Neural cell (in vitro differentiated cells): ENCODE results near the gene SLC2A8.

Experiments
- EP300 ChIP-seq: fragments of 450-650 bp; conservative IDR thresholded peaks from 2 replicates; pipeline ENCODE4 v1.6.1; 2014; ENCODE audit warnings: antibody characterized with exemption, mild to moderate bottlenecking, moderate library complexity; ENCODE audit not compliant: poor library complexity, severe bottlenecking
- EZH2 ChIP-seq: fragments of 200-600, 300-800 bp; shearing (Covaris generic), sonication (generic); IDR thresholded peaks from 2 replicates; pipeline ENCODE4 v1.6.1; 2014; ENCODE audit warnings: antibody characterized with exemption, low read length, borderline replicate concordance, mild to moderate bottlenecking; ENCODE audit not compliant: insufficient read depth, poor library complexity, severe bottlenecking
- POLR2AphosphoS5 ChIP-seq: IDR thresholded peaks from 2 replicates; pipeline ENCODE4 v1.6.1; 2012
- RAD21 ChIP-seq: fragments of 450-650 bp; conservative IDR thresholded peaks from 2 replicates; pipeline ENCODE4 v1.6.1; 2014; ENCODE audit warnings: antibody characterized with exemption, mild to moderate bottlenecking, moderate library complexity
- REST ChIP-seq: IDR thresholded peaks from 2 replicates; pipeline ENCODE4 v1.6.1; 2012; ENCODE audit warnings: borderline replicate concordance
- SMC3 ChIP-seq: fragments of 450-650 bp; conservative IDR thresholded peaks from 2 replicates; pipeline ENCODE4 v1.6.1; 2014; ENCODE audit warnings: antibody characterized with exemption, mild to moderate bottlenecking, moderate library complexity; ENCODE audit not compliant: poor library complexity
- TF ChIP-seq, protein P1 (sequence below): fragments of 450-650 bp; IDR thresholded peaks from 2 replicates; pipeline ENCODE4 v1.5.1; 2014; ENCODE audit warnings: antibody characterized with exemption, mild to moderate bottlenecking, moderate library complexity; ENCODE audit not compliant: poor library complexity, severe bottlenecking

DNA sequence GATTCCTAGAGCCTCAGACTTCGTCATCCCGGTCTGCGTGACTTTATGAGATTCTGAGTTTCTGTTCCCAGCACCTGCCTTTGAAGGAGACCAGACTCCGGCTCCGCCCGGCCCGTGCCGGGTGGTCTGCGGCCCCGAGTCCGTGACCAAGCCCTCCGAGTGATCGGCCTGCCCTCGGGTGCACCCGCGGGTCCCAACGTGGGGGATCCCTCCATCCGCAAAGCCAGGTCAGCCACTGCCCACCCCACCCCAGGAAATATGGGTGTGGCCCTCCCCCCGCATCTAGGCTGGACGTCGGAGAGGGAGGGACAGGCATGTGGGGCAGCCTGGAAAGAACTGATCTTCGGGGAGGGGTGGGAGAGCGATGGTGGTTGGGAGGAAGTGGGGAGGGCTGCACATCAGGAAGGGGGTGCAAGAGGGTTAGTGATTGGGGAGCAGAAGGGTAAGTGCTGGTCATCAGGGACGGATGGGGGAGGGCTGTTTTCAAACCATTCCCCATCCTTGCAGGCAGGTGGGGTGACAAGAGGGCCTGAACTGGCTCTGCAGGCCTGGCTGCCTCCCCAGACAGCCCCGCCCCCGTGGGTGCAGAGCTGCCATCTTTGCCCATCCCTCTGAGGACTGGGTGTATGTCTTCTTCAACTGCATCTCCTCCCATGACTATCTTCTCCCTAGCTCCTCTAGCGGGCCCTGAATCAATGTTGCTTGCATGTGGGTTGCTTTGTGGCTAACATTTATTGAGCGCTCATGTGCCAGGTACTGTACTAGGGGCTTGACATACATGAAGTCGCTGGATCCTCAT, 55.1 kb downstream of the SLC2A8 start:
- TF ChIP-seq POLR2AphosphoS5 (no peak), EP300 (no peak), EZH2 (no peak), SMC3 (no peak), RAD21 (no peak), REST (no peak)
- TF ChIP-seq, protein P1, sequence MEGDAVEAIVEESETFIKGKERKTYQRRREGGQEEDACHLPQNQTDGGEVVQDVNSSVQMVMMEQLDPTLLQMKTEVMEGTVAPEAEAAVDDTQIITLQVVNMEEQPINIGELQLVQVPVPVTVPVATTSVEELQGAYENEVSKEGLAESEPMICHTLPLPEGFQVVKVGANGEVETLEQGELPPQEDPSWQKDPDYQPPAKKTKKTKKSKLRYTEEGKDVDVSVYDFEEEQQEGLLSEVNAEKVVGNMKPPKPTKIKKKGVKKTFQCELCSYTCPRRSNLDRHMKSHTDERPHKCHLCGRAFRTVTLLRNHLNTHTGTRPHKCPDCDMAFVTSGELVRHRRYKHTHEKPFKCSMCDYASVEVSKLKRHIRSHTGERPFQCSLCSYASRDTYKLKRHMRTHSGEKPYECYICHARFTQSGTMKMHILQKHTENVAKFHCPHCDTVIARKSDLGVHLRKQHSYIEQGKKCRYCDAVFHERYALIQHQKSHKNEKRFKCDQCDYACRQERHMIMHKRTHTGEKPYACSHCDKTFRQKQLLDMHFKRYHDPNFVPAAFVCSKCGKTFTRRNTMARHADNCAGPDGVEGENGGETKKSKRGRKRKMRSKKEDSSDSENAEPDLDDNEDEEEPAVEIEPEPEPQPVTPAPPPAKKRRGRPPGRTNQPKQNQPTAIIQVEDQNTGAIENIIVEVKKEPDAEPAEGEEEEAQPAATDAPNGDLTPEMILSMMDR: no peak
